ENCODE data around the gene ODAD4.
"Not testable (repeated sequence)": the region's sequence is repeated elsewhere in the genome, so short reads cannot be mapped to it uniquely, and the experiment has no call there.

ODAD4 gene

GRCh38 chr17:41989702-41990419 is 59.4 kb downstream of the ODAD4 start:
- in situ Hi-C loops (cut with MboI; ENCODE audit: low sequenced_read_pairs) = no loop called here

- in situ Hi-C loops (cut with MboI; ENCODE audit: low sequenced_read_pairs) = no loop called here
These were observed 62.2 kb downstream of the ODAD4 start for GRCh38 chr17:41992576-41992975.

- in situ Hi-C loops (cut with MboI; ENCODE audit: low sequenced_read_pairs) = no loop called here
These were observed 66.4 kb downstream of the ODAD4 start for GRCh38 chr17:41996855-41997164.

GRCh38 chr17:41998497-41998896 is 68.1 kb downstream of the ODAD4 start:
- in situ Hi-C loops (cut with MboI; ENCODE audit: low sequenced_read_pairs) = no loop called here

- in situ Hi-C loops (cut with MboI; ENCODE audit: low sequenced_read_pairs) = no loop called here
These were observed 70.2 kb downstream of the ODAD4 start for GRCh38 chr17:42000413-42001133.

GRCh38 chr17:42001729-42002128 is 71.3 kb downstream of the ODAD4 start:
- in situ Hi-C loops (cut with MboI; ENCODE audit: low sequenced_read_pairs) = no loop called here

GRCh38 chr17:42002175-42002791 is 71.9 kb downstream of the ODAD4 start:
- in situ Hi-C loops (cut with MboI; ENCODE audit: low sequenced_read_pairs) = no loop called here

- in situ Hi-C loops (cut with MboI; ENCODE audit: low sequenced_read_pairs) = no loop called here
These were observed 72.4 kb downstream of the ODAD4 start for GRCh38 chr17:42002792-42003301.

GRCh38 chr17:42005166-42005565 is 74.7 kb downstream of the ODAD4 start:
- in situ Hi-C loops (cut with MboI; ENCODE audit: low sequenced_read_pairs) = no loop called here

- in situ Hi-C loops (cut with MboI; ENCODE audit: low sequenced_read_pairs) = no loop called here
These were observed 78.8 kb downstream of the ODAD4 start for GRCh38 chr17:42009170-42009569.

GRCh38 chr17:42010266-42010680 is 79.9 kb downstream of the ODAD4 start:
- in situ Hi-C loops (cut with MboI; ENCODE audit: low sequenced_read_pairs) = not testable (repeated sequence)

GRCh38 chr17:42010898-42011516 is 80.6 kb downstream of the ODAD4 start:
- in situ Hi-C loops (cut with MboI; ENCODE audit: low sequenced_read_pairs) = no loop called here

- in situ Hi-C loops (cut with MboI; ENCODE audit: low sequenced_read_pairs) = not testable (repeated sequence)
These were observed 81.9 kb downstream of the ODAD4 start for GRCh38 chr17:42012363-42012762.

GRCh38 chr17:42013740-42014139 is 83.3 kb downstream of the ODAD4 start:
- in situ Hi-C loops (cut with MboI; ENCODE audit: low sequenced_read_pairs) = not testable (repeated sequence)
